ENCODE measurements around the gene SH2D3A.

DNA sequence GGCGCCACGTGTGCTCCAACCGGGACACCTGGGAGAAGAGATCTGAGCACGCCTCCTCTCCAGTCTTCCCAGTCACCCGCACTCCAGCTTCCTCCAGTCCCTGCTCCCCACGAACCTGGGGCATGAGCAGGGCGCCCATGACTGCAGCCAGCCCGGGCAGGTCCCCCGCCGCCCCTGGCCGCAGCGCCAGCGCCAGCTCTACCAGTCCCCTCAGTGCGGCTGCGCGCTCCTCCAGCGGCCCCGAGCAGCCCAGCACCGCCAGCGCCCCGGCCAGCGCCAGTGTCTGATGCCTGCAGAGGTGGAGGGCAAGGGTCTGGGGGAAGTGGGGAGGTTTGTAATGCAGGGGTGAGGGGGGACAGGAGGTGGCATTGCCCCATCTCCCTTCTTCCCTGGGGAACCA, 13.1 kb downstream of the SH2D3A start:
- TF ChIP-seq, protein P1, sequence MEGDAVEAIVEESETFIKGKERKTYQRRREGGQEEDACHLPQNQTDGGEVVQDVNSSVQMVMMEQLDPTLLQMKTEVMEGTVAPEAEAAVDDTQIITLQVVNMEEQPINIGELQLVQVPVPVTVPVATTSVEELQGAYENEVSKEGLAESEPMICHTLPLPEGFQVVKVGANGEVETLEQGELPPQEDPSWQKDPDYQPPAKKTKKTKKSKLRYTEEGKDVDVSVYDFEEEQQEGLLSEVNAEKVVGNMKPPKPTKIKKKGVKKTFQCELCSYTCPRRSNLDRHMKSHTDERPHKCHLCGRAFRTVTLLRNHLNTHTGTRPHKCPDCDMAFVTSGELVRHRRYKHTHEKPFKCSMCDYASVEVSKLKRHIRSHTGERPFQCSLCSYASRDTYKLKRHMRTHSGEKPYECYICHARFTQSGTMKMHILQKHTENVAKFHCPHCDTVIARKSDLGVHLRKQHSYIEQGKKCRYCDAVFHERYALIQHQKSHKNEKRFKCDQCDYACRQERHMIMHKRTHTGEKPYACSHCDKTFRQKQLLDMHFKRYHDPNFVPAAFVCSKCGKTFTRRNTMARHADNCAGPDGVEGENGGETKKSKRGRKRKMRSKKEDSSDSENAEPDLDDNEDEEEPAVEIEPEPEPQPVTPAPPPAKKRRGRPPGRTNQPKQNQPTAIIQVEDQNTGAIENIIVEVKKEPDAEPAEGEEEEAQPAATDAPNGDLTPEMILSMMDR (IDR thresholded peaks at IDR 0.05) = no peak
- TF ChIP-seq EP300 (IDR thresholded peaks at IDR 0.05) = no peak
